Cardiac fibroblast (primary cell): ENCODE data around the gene RPL18A.

ENCODE experiments used
- DNase-seq, 2 donors: peaks; one replicate each; pipeline versions ENCODE4 v3.0.0 to v3.0.0-alpha.2; 2010; ENCODE audit warnings: low read depth in 2 of 2
- H3K4me3 ChIP-seq, 2 donors: replicated peaks in 1 of 2; 1 replicate in 1 of 2; 2 replicates in 1 of 2; pipeline ENCODE4 v1.5.1; 2011; ENCODE audit warnings: low read depth in 2 of 2, low read length in 2 of 2, mild to moderate bottlenecking in 2 of 2, moderate library complexity in 1 of 2
- TF ChIP-seq, protein P1 (sequence below): IDR thresholded peaks from one replicate; pipeline ENCODE4 v1.5.1; 2011; ENCODE audit warnings: low read depth, mild to moderate bottlenecking, low read length, inconsistent platforms

RPL18A gene

GRCh38 chr19:17824339-17824738 lies 35.4 kb upstream of the RPL18A start:
- no peak for DNase-seq
- TF ChIP-seq, protein P1, sequence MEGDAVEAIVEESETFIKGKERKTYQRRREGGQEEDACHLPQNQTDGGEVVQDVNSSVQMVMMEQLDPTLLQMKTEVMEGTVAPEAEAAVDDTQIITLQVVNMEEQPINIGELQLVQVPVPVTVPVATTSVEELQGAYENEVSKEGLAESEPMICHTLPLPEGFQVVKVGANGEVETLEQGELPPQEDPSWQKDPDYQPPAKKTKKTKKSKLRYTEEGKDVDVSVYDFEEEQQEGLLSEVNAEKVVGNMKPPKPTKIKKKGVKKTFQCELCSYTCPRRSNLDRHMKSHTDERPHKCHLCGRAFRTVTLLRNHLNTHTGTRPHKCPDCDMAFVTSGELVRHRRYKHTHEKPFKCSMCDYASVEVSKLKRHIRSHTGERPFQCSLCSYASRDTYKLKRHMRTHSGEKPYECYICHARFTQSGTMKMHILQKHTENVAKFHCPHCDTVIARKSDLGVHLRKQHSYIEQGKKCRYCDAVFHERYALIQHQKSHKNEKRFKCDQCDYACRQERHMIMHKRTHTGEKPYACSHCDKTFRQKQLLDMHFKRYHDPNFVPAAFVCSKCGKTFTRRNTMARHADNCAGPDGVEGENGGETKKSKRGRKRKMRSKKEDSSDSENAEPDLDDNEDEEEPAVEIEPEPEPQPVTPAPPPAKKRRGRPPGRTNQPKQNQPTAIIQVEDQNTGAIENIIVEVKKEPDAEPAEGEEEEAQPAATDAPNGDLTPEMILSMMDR = no peak
- H3K4me3 ChIP-seq = no peak overlapping the region

- H3K4me3 ChIP-seq = no peak overlapping the region
- TF ChIP-seq, protein P1 = no peak
- DNase-seq = no peak
Measured at GRCh38 chr19:17826508-17827056, 33.1 kb upstream of the RPL18A start.

DNA sequence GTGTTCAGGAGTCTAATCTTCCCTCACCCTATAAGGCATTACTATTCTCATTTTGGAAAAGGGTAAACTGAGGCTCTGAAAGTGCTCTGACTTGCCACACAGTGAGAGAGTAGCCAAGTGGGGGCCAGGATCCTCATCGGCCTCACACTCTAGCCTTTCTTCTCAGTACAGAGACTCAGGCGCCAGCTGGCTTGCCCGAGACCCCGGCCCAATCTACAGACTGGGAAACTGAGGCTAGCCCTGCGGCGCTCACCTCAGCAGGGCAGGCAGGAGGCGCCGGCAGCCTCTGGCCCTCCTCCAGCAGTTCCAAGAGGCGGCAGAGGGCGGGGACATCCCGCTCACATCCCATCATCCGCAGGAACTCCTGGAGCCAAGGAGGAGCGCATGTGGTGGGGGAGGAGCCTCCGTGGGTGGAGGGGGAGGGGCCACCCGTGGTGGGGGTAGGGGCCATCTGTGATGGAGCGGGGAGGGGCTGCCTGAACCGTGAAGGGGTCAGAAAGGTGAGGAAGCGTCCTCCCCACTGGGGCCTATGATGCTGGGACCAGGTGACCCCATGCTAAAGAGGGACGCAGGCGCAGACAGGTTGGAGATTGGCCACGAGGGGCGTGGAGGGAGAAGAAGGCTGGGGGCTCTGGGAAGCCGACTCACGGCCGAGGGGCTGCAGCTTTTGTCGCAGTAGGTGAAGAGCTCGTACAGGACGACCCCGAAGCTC lies 29.7 kb upstream of the RPL18A start:
- peak overlapping the region in 1 of 2 donors; percentile 11 for H3K4me3 ChIP-seq
- DNase-seq = peak in 1 of 2 donors; percentile 33
- TF ChIP-seq, protein P1 = no peak

DNA sequence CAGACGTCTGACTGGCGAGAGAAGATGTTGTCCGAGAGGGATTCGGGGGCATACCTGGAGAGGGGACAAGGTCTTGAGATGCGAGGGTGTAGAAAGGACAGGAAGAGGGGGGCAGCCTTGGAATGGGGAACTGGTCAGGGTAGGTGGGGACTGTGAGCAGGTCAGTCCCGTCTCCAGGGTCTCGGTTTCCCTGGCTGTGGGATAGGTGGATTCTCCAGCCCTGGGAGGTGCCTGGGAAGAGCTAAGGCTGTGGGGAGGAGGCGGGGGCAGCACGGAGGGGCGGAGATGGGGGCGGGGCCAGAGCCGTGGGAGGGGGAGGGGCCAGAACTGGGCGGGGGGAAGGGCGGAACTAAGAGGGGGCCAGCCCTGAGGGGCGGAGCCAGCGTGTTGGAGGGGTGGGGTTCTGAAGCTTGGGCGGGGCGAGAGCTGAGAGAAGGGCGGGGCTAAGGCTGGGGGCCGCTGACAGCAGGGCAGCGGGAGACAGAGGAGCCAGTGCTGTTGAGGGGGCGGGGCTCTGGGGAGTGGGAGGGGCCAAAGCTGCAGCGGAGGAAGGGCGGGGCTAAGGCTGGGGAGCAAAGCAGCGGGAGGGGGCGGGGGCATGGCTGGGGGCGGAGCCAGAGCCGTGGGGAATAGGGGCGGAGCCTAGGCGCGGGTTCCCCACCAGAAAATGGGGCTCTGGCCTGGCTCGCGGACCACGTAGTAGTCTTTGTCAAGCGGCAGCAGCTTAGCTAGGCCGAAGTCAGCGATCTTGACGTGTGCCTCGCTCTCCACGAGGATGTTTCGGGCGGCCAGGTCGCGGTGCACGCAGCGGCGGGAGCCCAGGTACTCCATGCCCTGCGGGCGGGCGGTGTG lies 28.9 kb upstream of the RPL18A start:
- DNase-seq = peak; percentile 43 to 66
- H3K4me3 ChIP-seq = peak overlapping the region in 1 of 2 donors; percentile 11
- TF ChIP-seq, protein P1 = no peak

- DNase-seq = no peak
- TF ChIP-seq, protein P1 = no peak
- no peak overlapping the region for H3K4me3 ChIP-seq
Measured at GRCh38 chr19:17831419-17831888, 28.3 kb upstream of the RPL18A start.

GRCh38 chr19:17832443-17833208 lies 27.1 kb upstream of the RPL18A start:
- no peak overlapping the region for H3K4me3 ChIP-seq
- TF ChIP-seq, protein P1 = no peak
- no peak for DNase-seq
